WTC11 (cell line): ENCODE measurements around the gene KCNC2. TPM values are rescaled to one million over a fixed set of nuclear protein-coding genes. Genes with fewer than 3 reads are reported as not detected.

ENCODE experiments used
- ATAC-seq: fragments of 200-7000 bp; cut with Tn5 transposase; 2 replicates; pipeline ENCODE4 v1.10.0; 2021; ENCODE audit warnings: mild to moderate bottlenecking, moderate library complexity
- CTCF ChIA-PET: fragments of 300-600 bp; sonication (Branson Sonifier 250); formaldehyde crosslinking; loops from one replicate; lab custom pipeline; 2021; ENCODE audit warnings: antibody characterized with exemption; lab: Charles Lee
- POLR2A ChIA-PET: fragments of 350-600 bp; sonication (Branson Sonifier 250); formaldehyde crosslinking; loops from one replicate; lab custom pipeline; 2021; ENCODE audit warnings: antibody characterized with exemption; lab: Charles Lee
- DNase-seq: peaks from one replicate; pipeline ENCODE4 v3.0.0; 2021; ENCODE audit warnings: low spot score
- H3K27ac Mint-ChIP-seq: 2 replicates; pipeline ENCODE4 v1.8.0; 2021; ENCODE audit warnings: mixed read lengths
- H3K27me3 Mint-ChIP-seq: 2 replicates; pipeline ENCODE4 v1.8.0; 2021; ENCODE audit warnings: low read depth, mild to moderate bottlenecking, moderate library complexity, mixed read lengths
- H3K36me3 Mint-ChIP-seq: 2 replicates; pipeline ENCODE4 v1.8.0; 2021; ENCODE audit warnings: mixed read lengths
- H3K4me1 Mint-ChIP-seq: 2 replicates; pipeline ENCODE4 v1.8.0; 2022; ENCODE audit warnings: mixed read lengths
- H3K4me3 Mint-ChIP-seq: 2 replicates; pipeline ENCODE4 v1.8.0; 2021; ENCODE audit warnings: mild to moderate bottlenecking, moderate library complexity, mixed read lengths
- H3K9me3 Mint-ChIP-seq: 2 replicates; pipeline ENCODE4 v1.8.0; 2021; ENCODE audit warnings: mixed read lengths
- FOXJ3 ChIP-seq: sonication (generic); formaldehyde crosslinking; IDR thresholded peaks from 2 replicates; pipeline ENCODE4 v1.9.0; 2021; ENCODE audit warnings: missing genetic modification reagents, mild to moderate bottlenecking, borderline replicate concordance
- HMGA2 ChIP-seq: fragments of 250-450 bp; sonication (Bioruptor Pico); IDR thresholded peaks from 2 replicates; pipeline ENCODE4 v1.4.0; 2021; ENCODE audit warnings: mild to moderate bottlenecking, moderate library complexity
- KAT7 ChIP-seq: sonication (generic); formaldehyde crosslinking; IDR thresholded peaks from 2 replicates; pipeline ENCODE4 v1.8.1; 2023; ENCODE audit warnings: missing genetic modification reagents, mild to moderate bottlenecking, borderline replicate concordance
- MYBL2 ChIP-seq: sonication (generic); formaldehyde crosslinking; IDR thresholded peaks from 2 replicates; pipeline ENCODE4 v1.8.1; 2023; ENCODE audit warnings: mild to moderate bottlenecking, moderate library complexity, missing genetic modification reagents
- NFE2L1 ChIP-seq: sonication (generic); formaldehyde crosslinking; IDR thresholded peaks from 2 replicates; pipeline ENCODE4 v1.8.1; 2023; ENCODE audit warnings: missing genetic modification reagents
- NR2C2 ChIP-seq: sonication (generic); formaldehyde crosslinking; IDR thresholded peaks from 2 replicates; pipeline ENCODE4 v1.8.0; 2022; ENCODE audit warnings: mild to moderate bottlenecking, missing genetic modification reagents
- NR3C1 ChIP-seq: sonication (generic); formaldehyde crosslinking; conservative IDR thresholded peaks from 2 replicates; pipeline ENCODE4 v1.8.1; 2023; ENCODE audit warnings: low read depth, mild to moderate bottlenecking, missing genetic modification reagents
- OVOL2 ChIP-seq: fragments of 250-450 bp; sonication (Bioruptor Pico); IDR thresholded peaks from 2 replicates; pipeline ENCODE4 v1.9.0; 2021; ENCODE audit warnings: mild to moderate bottlenecking, borderline replicate concordance
- TP53 ChIP-seq: sonication (generic); formaldehyde crosslinking; IDR thresholded peaks from 2 replicates; pipeline ENCODE4 v1.8.1; 2023; ENCODE audit warnings: mild to moderate bottlenecking, missing genetic modification reagents
- total RNA-seq: library from RNA; stranded (reverse); gene quantifications from 3 replicates; pipeline ENCODE4 v1.2.3, GENCODE V29; 2021
- TF ChIP-seq, protein P1 (sequence below): sonication (generic); formaldehyde crosslinking; IDR thresholded peaks from 2 replicates; pipeline ENCODE4 v1.8.1; 2023; ENCODE audit warnings: mild to moderate bottlenecking, missing genetic modification reagents
- TF ChIP-seq, protein P2 (sequence below): fragments of 250-450 bp; sonication (Bioruptor Pico); IDR thresholded peaks from 2 replicates; pipeline ENCODE4 v2.1.2; 2022; ENCODE audit warnings: mild to moderate bottlenecking, moderate library complexity
- TF ChIP-seq, protein P3 (sequence below): sonication (generic); formaldehyde crosslinking; IDR thresholded peaks from 2 replicates; pipeline ENCODE4 v1.8.1; 2022; ENCODE audit warnings: low read depth, mild to moderate bottlenecking, moderate library complexity, missing genetic modification reagents, borderline replicate concordance
- TF ChIP-seq, protein P4 (sequence below): sonication (generic); formaldehyde crosslinking; IDR thresholded peaks from 2 replicates; pipeline ENCODE4 v1.8.0; 2022; ENCODE audit warnings: mild to moderate bottlenecking, missing genetic modification reagents
- TF ChIP-seq, protein P5 (sequence below): sonication (generic); formaldehyde crosslinking; IDR thresholded peaks from 2 replicates; pipeline ENCODE4 v1.8.1; 2022; ENCODE audit warnings: mild to moderate bottlenecking, moderate library complexity, missing genetic modification reagents
- TF ChIP-seq, protein P6 (sequence below): fragments of 250-450 bp; sonication (Bioruptor Pico); IDR thresholded peaks from 2 replicates; pipeline ENCODE4 v1.9.0; 2021; ENCODE audit warnings: mild to moderate bottlenecking, borderline replicate concordance

KCNC2 gene
- total RNA-seq, 1 experiment from 2014 or later, result not detected

DNA sequence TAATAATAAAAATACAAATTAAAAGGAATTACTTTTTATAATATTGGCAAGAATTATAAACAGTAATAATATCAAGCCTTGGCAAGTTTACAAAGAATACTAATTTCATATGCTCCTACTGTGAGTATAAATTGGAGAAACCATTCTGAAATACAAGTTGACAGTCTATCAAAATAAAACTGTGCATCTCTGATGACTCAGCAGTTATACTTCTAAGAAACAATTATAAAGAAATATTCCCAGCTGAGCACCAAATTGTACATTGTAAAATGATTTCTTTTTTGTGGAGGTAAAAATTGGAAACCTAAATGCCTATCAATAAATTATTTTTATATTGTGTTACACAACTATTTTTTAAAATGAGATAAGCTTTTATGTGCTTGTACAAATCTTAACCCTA is 35.5 kb upstream of the KCNC2 start:
- ChIA-PET CTCF (no interaction called here), POLR2A (no interaction called here)
- Mint-ChIP-seq H3K27ac (no peak overlapping the region), H3K36me3 (no peaks in the 10 kb centered on the region), H3K9me3 (peaks cover 8% of the 10 kb centered on the region), H3K4me3 (no peak overlapping the region), H3K27me3 (no peaks in the 10 kb centered on the region), H3K4me1 (no peaks in the 10 kb centered on the region)
- TF ChIP-seq, protein P1, sequence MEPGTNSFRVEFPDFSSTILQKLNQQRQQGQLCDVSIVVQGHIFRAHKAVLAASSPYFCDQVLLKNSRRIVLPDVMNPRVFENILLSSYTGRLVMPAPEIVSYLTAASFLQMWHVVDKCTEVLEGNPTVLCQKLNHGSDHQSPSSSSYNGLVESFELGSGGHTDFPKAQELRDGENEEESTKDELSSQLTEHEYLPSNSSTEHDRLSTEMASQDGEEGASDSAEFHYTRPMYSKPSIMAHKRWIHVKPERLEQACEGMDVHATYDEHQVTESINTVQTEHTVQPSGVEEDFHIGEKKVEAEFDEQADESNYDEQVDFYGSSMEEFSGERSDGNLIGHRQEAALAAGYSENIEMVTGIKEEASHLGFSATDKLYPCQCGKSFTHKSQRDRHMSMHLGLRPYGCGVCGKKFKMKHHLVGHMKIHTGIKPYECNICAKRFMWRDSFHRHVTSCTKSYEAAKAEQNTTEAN (CRISPR knock-in tag), result no peak
- TF ChIP-seq TP53 (CRISPR knock-in tag) (no peak), MYBL2 (no peak)
- ATAC-seq (no peak), DNase-seq (no peak)

DNA sequence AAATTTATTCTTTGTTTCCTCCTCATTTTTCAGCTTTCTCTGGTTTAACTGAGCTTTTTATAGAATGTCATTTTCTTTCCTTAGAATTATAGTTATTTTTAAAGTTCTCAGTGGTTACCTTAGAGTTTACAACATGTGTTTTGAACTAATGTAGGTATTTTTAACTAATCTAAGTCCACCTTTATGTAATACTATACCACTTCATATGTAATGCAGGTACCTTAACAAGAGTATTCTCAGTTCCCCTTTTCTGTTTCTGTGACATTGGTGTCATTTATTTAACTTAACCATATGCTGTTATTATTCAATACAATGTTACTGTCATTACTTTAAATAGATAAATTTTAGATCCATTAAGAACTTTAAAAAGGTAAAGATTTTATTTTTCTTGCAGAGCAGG is 30.3 kb upstream of the KCNC2 start:
- POLR2A ChIA-PET, result no interaction called here
- peaks cover 8% of the 10 kb centered on the region for H3K9me3 Mint-ChIP-seq
- CTCF ChIA-PET, result interaction anchor here (0.7 kb wide), 1 partner anchor 298 kb away, joined by 3 read pairs; no protein-coding TSS in a partner anchor
- ATAC-seq (no peak), DNase-seq (no peak)
- no peak overlapping the region for H3K27ac Mint-ChIP-seq
- no peaks in the 10 kb centered on the region for H3K27me3 Mint-ChIP-seq
- H3K36me3 Mint-ChIP-seq, result no peaks in the 10 kb centered on the region
- TF ChIP-seq TP53 (CRISPR knock-in tag) (no peak), KAT7 (CRISPR knock-in tag) (no peak), NFE2L1 (CRISPR knock-in tag) (no peak), HMGA2 (CRISPR knock-in tag) (no peak), FOXJ3 (CRISPR knock-in tag) (no peak)
- TF ChIP-seq, protein P2, sequence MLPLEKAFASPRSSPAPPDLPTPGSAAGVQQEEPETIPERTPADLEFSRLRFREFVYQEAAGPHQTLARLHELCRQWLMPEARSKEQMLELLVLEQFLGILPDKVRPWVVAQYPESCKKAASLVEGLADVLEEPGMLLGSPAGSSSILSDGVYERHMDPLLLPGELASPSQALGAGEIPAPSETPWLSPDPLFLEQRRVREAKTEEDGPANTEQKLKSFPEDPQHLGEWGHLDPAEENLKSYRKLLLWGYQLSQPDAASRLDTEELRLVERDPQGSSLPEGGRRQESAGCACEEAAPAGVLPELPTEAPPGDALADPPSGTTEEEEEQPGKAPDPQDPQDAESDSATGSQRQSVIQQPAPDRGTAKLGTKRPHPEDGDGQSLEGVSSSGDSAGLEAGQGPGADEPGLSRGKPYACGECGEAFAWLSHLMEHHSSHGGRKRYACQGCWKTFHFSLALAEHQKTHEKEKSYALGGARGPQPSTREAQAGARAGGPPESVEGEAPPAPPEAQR (CRISPR knock-in tag), result no peak
- TF ChIP-seq, protein P3, sequence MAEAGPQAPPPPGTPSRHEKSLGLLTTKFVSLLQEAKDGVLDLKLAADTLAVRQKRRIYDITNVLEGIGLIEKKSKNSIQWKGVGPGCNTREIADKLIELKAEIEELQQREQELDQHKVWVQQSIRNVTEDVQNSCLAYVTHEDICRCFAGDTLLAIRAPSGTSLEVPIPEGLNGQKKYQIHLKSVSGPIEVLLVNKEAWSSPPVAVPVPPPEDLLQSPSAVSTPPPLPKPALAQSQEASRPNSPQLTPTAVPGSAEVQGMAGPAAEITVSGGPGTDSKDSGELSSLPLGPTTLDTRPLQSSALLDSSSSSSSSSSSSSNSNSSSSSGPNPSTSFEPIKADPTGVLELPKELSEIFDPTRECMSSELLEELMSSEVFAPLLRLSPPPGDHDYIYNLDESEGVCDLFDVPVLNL (CRISPR knock-in tag), result no peak
- TF ChIP-seq, protein P4, sequence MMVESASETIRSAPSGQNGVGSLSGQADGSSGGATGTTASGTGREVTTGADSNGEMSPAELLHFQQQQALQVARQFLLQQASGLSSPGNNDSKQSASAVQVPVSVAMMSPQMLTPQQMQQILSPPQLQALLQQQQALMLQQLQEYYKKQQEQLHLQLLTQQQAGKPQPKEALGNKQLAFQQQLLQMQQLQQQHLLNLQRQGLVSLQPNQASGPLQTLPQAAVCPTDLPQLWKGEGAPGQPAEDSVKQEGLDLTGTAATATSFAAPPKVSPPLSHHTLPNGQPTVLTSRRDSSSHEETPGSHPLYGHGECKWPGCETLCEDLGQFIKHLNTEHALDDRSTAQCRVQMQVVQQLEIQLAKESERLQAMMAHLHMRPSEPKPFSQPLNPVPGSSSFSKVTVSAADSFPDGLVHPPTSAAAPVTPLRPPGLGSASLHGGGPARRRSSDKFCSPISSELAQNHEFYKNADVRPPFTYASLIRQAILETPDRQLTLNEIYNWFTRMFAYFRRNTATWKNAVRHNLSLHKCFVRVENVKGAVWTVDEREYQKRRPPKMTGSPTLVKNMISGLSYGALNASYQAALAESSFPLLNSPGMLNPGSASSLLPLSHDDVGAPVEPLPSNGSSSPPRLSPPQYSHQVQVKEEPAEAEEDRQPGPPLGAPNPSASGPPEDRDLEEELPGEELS (CRISPR knock-in tag), result no peak
- H3K4me3 Mint-ChIP-seq, result no peak overlapping the region
- no peaks in the 10 kb centered on the region for H3K4me1 Mint-ChIP-seq

DNA sequence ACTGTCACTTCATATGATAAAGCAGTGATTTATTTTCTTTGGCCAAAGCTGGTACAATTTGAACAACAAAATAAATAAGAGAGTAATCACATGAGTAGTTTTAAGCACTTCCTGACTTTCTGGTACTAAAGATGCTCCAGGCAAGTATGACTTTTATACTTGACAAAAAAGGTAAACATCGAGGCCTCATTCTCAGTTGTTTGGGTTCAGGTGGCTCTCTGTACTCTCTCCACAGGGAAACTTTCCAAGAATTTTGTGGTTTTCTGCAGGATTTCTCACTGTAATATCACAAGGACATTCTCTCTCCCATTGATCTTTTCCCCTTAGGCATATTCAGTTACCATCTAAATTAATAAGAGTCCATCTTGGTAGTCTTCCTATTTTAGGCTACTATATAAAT is 26.6 kb upstream of the KCNC2 start:
- H3K4me3 Mint-ChIP-seq, result no peak overlapping the region
- POLR2A ChIA-PET, result no interaction called here
- CTCF ChIA-PET, result no interaction called here

More for the DNA sequence above, 26.6 kb upstream of the KCNC2 start:
- Mint-ChIP-seq H3K27ac (no peak overlapping the region), H3K27me3 (no peaks in the 10 kb centered on the region), H3K36me3 (no peaks in the 10 kb centered on the region), H3K4me1 (no peaks in the 10 kb centered on the region), H3K9me3 (peaks cover 8% of the 10 kb centered on the region)
- TF ChIP-seq NFE2L1 (CRISPR knock-in tag) (no peak), NR2C2 (CRISPR knock-in tag) (no peak), OVOL2 (CRISPR knock-in tag) (no peak), NR3C1 (CRISPR knock-in tag) (no peak), MYBL2 (no peak)
- TF ChIP-seq, protein P5, sequence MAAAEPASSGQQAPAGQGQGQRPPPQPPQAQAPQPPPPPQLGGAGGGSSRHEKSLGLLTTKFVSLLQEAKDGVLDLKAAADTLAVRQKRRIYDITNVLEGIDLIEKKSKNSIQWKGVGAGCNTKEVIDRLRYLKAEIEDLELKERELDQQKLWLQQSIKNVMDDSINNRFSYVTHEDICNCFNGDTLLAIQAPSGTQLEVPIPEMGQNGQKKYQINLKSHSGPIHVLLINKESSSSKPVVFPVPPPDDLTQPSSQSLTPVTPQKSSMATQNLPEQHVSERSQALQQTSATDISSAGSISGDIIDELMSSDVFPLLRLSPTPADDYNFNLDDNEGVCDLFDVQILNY (CRISPR knock-in tag), result no peak
- TF ChIP-seq, protein P6, sequence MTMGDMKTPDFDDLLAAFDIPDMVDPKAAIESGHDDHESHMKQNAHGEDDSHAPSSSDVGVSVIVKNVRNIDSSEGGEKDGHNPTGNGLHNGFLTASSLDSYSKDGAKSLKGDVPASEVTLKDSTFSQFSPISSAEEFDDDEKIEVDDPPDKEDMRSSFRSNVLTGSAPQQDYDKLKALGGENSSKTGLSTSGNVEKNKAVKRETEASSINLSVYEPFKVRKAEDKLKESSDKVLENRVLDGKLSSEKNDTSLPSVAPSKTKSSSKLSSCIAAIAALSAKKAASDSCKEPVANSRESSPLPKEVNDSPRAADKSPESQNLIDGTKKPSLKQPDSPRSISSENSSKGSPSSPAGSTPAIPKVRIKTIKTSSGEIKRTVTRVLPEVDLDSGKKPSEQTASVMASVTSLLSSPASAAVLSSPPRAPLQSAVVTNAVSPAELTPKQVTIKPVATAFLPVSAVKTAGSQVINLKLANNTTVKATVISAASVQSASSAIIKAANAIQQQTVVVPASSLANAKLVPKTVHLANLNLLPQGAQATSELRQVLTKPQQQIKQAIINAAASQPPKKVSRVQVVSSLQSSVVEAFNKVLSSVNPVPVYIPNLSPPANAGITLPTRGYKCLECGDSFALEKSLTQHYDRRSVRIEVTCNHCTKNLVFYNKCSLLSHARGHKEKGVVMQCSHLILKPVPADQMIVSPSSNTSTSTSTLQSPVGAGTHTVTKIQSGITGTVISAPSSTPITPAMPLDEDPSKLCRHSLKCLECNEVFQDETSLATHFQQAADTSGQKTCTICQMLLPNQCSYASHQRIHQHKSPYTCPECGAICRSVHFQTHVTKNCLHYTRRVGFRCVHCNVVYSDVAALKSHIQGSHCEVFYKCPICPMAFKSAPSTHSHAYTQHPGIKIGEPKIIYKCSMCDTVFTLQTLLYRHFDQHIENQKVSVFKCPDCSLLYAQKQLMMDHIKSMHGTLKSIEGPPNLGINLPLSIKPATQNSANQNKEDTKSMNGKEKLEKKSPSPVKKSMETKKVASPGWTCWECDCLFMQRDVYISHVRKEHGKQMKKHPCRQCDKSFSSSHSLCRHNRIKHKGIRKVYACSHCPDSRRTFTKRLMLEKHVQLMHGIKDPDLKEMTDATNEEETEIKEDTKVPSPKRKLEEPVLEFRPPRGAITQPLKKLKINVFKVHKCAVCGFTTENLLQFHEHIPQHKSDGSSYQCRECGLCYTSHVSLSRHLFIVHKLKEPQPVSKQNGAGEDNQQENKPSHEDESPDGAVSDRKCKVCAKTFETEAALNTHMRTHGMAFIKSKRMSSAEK (CRISPR knock-in tag), result no peak
- DNase-seq, result no peak
- ATAC-seq, result no peak
